CD4-positive, alpha-beta T cell treated with Interleukin-15 for 1 hour (primary cell): ENCODE data around the gene CPLX4.

Source experiments
- DNase-seq: peaks from one replicate; pipeline ENCODE4 v3.0.0-alpha.2; 2020

The CPLX4 gene

GRCh38 chr18:59318460-59319050 is at the start of gene CPLX4:
Gene CPLX4 (minus strand): TSS chr18:59318649. CDS start chr18:59318462, 187 bp downstream.
- DNase-seq: no peak

GRCh38 chr18:59360381-59360780 is 41.9 kb upstream of the CPLX4 start:
- no peak for DNase-seq

GRCh38 chr18:59359576-59359952 is 41.1 kb upstream of the CPLX4 start:
- DNase-seq: no peak

- DNase-seq: peak; percentile 93
These were observed 40.5 kb upstream of the CPLX4 start, which contains the start of gene LMAN1 for GRCh38 chr18:59358712-59359575. Gene LMAN1 (minus strand): TSS chr18:59359265. CDS start chr18:59359244, 21 bp downstream.

- DNase-seq: no peak
These were observed 39.9 kb upstream of the CPLX4 start for GRCh38 chr18:59358414-59358711.

- DNase-seq: no peak
These were observed 39.5 kb upstream of the CPLX4 start for GRCh38 chr18:59357928-59358327.

GRCh38 chr18:59354731-59355130 is 36.3 kb upstream of the CPLX4 start:
- DNase-seq: no peak

- DNase-seq: no peak
These were observed 34.7 kb upstream of the CPLX4 start for GRCh38 chr18:59353079-59353680.

GRCh38 chr18:59352250-59352855 is 33.9 kb upstream of the CPLX4 start:
- DNase-seq: no peak

- DNase-seq: no peak
These were observed 27.1 kb upstream of the CPLX4 start for GRCh38 chr18:59345556-59345955.

- DNase-seq: no peak
These were observed 26.5 kb upstream of the CPLX4 start for GRCh38 chr18:59344996-59345395.

GRCh38 chr18:59343926-59344325 is 25.5 kb upstream of the CPLX4 start:
- no peak for DNase-seq

GRCh38 chr18:59340817-59341216 is 22.4 kb upstream of the CPLX4 start:
- no peak for DNase-seq

GRCh38 chr18:59340312-59340711 is 21.9 kb upstream of the CPLX4 start:
- DNase-seq: no peak

- DNase-seq: no peak
These were observed 14.5 kb upstream of the CPLX4 start for GRCh38 chr18:59332986-59333385.

GRCh38 chr18:59328683-59329082 is 10.2 kb upstream of the CPLX4 start:
- DNase-seq: no peak

GRCh38 chr18:59325965-59326364 is 7.5 kb upstream of the CPLX4 start:
- no peak for DNase-seq

- no peak for DNase-seq
These were observed 6.1 kb upstream of the CPLX4 start for GRCh38 chr18:59324623-59324971.

GRCh38 chr18:59323931-59324622 is 5.6 kb upstream of the CPLX4 start:
- DNase-seq: no peak

- no peak for DNase-seq
These were observed 6.8 kb downstream of the CPLX4 start for GRCh38 chr18:59311631-59312030.

GRCh38 chr18:59308938-59309260 is 9.6 kb downstream of the CPLX4 start:
- no peak for DNase-seq

GRCh38 chr18:59308248-59308937 is 10.1 kb downstream of the CPLX4 start:
- DNase-seq: no peak

GRCh38 chr18:59306640-59307039 is 11.8 kb downstream of the CPLX4 start:
- DNase-seq: no peak
